ENCODE results near the gene PAFAH1B1. TPM values are rescaled to one million over a fixed set of nuclear protein-coding genes. Genes with fewer than 3 reads are reported as not detected.
"Not testable (repeated sequence)": the region's sequence is repeated elsewhere in the genome, so short reads cannot be mapped to it uniquely, and the experiment has no call there.

The PAFAH1B1 gene
- total and polyA plus RNA-seq, 10 of the 15 experiments (the other 5 are each of a cell fraction or from before 2014, with no cell fraction given): 28.9 to 107 (median 49.1) TPM

DNA sequence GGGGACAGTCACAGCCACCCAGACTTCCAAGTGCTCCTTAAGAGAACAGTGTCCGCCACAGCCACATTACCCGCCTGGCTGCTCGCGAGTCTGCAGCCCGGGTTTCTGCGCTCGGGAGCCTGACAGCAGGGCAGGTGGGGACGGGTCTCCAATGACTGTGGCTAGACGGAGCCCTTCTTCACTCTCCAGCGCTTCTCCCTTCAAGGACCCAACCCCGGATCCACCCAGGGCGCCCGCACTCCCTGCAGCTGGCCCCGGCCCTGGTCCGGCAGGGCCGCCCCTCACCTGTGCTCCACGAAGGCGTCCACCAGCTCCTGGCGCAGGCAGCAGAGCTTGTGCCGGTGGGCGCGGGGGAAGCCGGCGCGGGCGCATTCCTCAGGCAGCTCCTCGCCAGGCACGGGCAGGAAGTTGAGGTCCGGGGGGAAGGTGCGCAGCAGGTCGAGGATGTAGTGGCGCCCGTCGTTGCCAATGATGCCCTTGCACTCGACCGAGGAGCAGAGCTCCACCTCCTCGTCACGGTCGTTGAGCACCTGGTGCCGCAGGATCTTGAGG is 104.2 kb downstream of the PAFAH1B1 start:
- over 99% methylated on average over 33 of the region's 40 CpGs for WGBS (ENCODE audit: insufficient coverage, insufficient replicate concordance, low lambda C conversion rate, missing lambda C conversion rate)
- CTCF ChIA-PET: no interaction called here
- Histone ChIP-seq H4K20me1 (ENCODE audit: control insufficient read depth, insufficient read depth) (peaks cover 2% of the 10 kb centered on the region; the same call in 1 of the 2 replicates), H3K4me3 (no peak overlapping the region), H3K79me2 (ENCODE audit: control insufficient read depth, insufficient read depth, low read length) (no peaks in the 10 kb centered on the region), H3K4me1 (ENCODE audit: control insufficient read depth, insufficient read depth, low read length) (no peaks in the 10 kb centered on the region), H3K9ac (ENCODE audit: control insufficient read depth, insufficient read depth, low read length) (no peak overlapping the region), H3K27ac (ENCODE audit: control insufficient read depth, insufficient read depth) (no peak overlapping the region), H3K36me3 (ENCODE audit: control insufficient read depth in 2 of 2, insufficient read depth in 2 of 2, low read length in 1 of 2) (peaks cover 9 to 63% of the 10 kb centered on the region in 2 experiments; a peak in 3 of 4 replicates), H3K4me2 (ENCODE audit: control insufficient read depth, insufficient read depth) (no peak overlapping the region), H3K27me3 (replicated peaks in 1 of 2; ENCODE audit: control insufficient read depth in 2 of 2, insufficient read depth in 2 of 2, low read length in 1 of 2) (no peaks in the 10 kb centered on the region), H3K9me3 (replicated peaks; ENCODE audit: control insufficient read depth, insufficient read depth, low read length) (no peaks in the 10 kb centered on the region), H2AFZ (ENCODE audit: control insufficient read depth, low read depth, low read length) (no peak overlapping the region)
- in situ Hi-C loops (cut with MboI): no loop called here
- ATAC-seq (no peak), FAIRE-seq (no peak), DNase-seq (ENCODE audit: low read depth, low spot score) (no peak)
- no TSS peak for BruUV-seq (replicated peaks)
- TF ChIP-seq YBX1 (IDR thresholded peaks at IDR 0.05): no peak
- TF ChIP-seq POLR2A (IDR thresholded peaks at IDR 0.05; ENCODE audit: low read depth, low read length): 0 out of 2 replicates have a peak, but pooled peaks have one; percentile 29
- POLR2A ChIA-PET: no interaction called here
- RAD21 ChIA-PET (ENCODE audit: unreplicated experiment): no interaction called here
- intact Hi-C loops (cut with micrococcal nuclease; ENCODE audit: unreplicated experiment): no loop called here
- SMC1A ChIA-PET (ENCODE audit: uncharacterized antibody, unreplicated experiment): no interaction called here

- H3K36me3 ChIP-seq (ENCODE audit: control insufficient read depth in 2 of 2, insufficient read depth in 2 of 2, low read length in 1 of 2): peaks cover 9 to 68% of the 10 kb centered on the region in 2 experiments; a peak in 3 of 4 replicates
- H3K9me3 ChIP-seq (replicated peaks; ENCODE audit: control insufficient read depth, insufficient read depth, low read length); POLR2A ChIA-PET; H3K4me1 ChIP-seq (ENCODE audit: control insufficient read depth, insufficient read depth, low read length); SMC1A ChIA-PET (ENCODE audit: uncharacterized antibody, unreplicated experiment); DNase-seq (ENCODE audit: low read depth, low spot score); intact Hi-C loops (cut with micrococcal nuclease; ENCODE audit: unreplicated experiment); BruUV-seq (replicated peaks); H3K27ac ChIP-seq (ENCODE audit: control insufficient read depth, insufficient read depth); H3K79me2 ChIP-seq (ENCODE audit: control insufficient read depth, insufficient read depth, low read length); H4K20me1 ChIP-seq (ENCODE audit: control insufficient read depth, insufficient read depth); in situ Hi-C loops (cut with MboI); H2AFZ ChIP-seq (ENCODE audit: control insufficient read depth, low read depth, low read length); H3K4me3 ChIP-seq; H3K9ac ChIP-seq (ENCODE audit: control insufficient read depth, insufficient read depth, low read length); FAIRE-seq; H3K27me3 ChIP-seq (replicated peaks in 1 of 2; ENCODE audit: control insufficient read depth in 2 of 2, insufficient read depth in 2 of 2, low read length in 1 of 2); ATAC-seq; H3K4me2 ChIP-seq (ENCODE audit: control insufficient read depth, insufficient read depth); CTCF ChIA-PET; RAD21 ChIA-PET (ENCODE audit: unreplicated experiment): not testable (repeated sequence)
- 89% methylated on average over 18 of the region's 18 CpGs for WGBS (ENCODE audit: insufficient coverage, insufficient replicate concordance, low lambda C conversion rate, missing lambda C conversion rate)
Observed at GRCh38 chr17:2699216-2699805, 105.9 kb downstream of the PAFAH1B1 start.
